NCI-H526 (cell line): ENCODE measurements around the gene GIGYF2.
"Not testable (repeated sequence)": the region's sequence is repeated elsewhere in the genome, so short reads cannot be mapped to it uniquely, and the experiment has no call there.

Source experiments
- DNase-seq, 2 experiments: peaks; one replicate each; lab custom pipeline; 2025; lab: John Stamatoyannopoulos, UW

The GIGYF2 gene

GRCh38 chr2:232697059-232697806 lies at the start of gene GIGYF2:
Gene GIGYF2 (plus strand): TSS chr2:232697331. CDS start chr2:232735198, 37,867 bp downstream.
- peak; percentile 92 to 97 for DNase-seq

- no peak for DNase-seq
These were observed 48.1 kb upstream of the GIGYF2 start for GRCh38 chr2:232649033-232649432.

- no peak for DNase-seq
These were observed 44.7 kb upstream of the GIGYF2 start for GRCh38 chr2:232652505-232652851.

GRCh38 chr2:232653441-232653840 lies 43.7 kb upstream of the GIGYF2 start:
- no peak for DNase-seq

- DNase-seq = no peak
These were observed 41.7 kb upstream of the GIGYF2 start for GRCh38 chr2:232655392-232655791.

- no peak for DNase-seq
These were observed 38.8 kb upstream of the GIGYF2 start for GRCh38 chr2:232658217-232658785.

GRCh38 chr2:232659359-232659758 lies 37.8 kb upstream of the GIGYF2 start:
- DNase-seq = no peak

GRCh38 chr2:232662486-232663260 lies 34.5 kb upstream of the GIGYF2 start:
- DNase-seq = no peak

GRCh38 chr2:232666051-232666805 lies 30.9 kb upstream of the GIGYF2 start:
- DNase-seq = no peak

- no peak for DNase-seq
These were observed 29.0 kb upstream of the GIGYF2 start for GRCh38 chr2:232667989-232668583.

- DNase-seq = peak in 1 of 2 experiments; percentile 28
These were observed 28.2 kb upstream of the GIGYF2 start for GRCh38 chr2:232668805-232669444.

GRCh38 chr2:232672588-232672987 lies 24.5 kb upstream of the GIGYF2 start:
- no peak for DNase-seq

- DNase-seq = no peak
These were observed 22.6 kb upstream of the GIGYF2 start for GRCh38 chr2:232674491-232674890.

GRCh38 chr2:232675381-232675780 lies 21.8 kb upstream of the GIGYF2 start:
- no peak for DNase-seq

GRCh38 chr2:232680006-232680405 lies 17.1 kb upstream of the GIGYF2 start:
- no peak for DNase-seq

GRCh38 chr2:232681527-232681926 lies 15.6 kb upstream of the GIGYF2 start:
- DNase-seq = no peak

GRCh38 chr2:232683368-232683767 lies 13.8 kb upstream of the GIGYF2 start:
- DNase-seq = no peak

- not testable (repeated sequence) for DNase-seq
These were observed 11.7 kb upstream of the GIGYF2 start for GRCh38 chr2:232685391-232685790.

GRCh38 chr2:232687382-232688160 lies 9.6 kb upstream of the GIGYF2 start:
- no peak for DNase-seq

GRCh38 chr2:232688201-232688600 lies 8.9 kb upstream of the GIGYF2 start:
- DNase-seq = no peak
